NCI-H69 (cell line): ENCODE results near the gene KIF3B.
A peak's percentile ranks its signal among the peaks of the same experiment; 100 is the strongest.
"Not testable (repeated sequence)": the region's sequence is repeated elsewhere in the genome, so short reads cannot be mapped to it uniquely, and the experiment has no call there.

Experiments
- DNase-seq: peaks from one replicate; lab custom pipeline; 2025; lab: John Stamatoyannopoulos, UW

Gene KIF3B

DNA sequence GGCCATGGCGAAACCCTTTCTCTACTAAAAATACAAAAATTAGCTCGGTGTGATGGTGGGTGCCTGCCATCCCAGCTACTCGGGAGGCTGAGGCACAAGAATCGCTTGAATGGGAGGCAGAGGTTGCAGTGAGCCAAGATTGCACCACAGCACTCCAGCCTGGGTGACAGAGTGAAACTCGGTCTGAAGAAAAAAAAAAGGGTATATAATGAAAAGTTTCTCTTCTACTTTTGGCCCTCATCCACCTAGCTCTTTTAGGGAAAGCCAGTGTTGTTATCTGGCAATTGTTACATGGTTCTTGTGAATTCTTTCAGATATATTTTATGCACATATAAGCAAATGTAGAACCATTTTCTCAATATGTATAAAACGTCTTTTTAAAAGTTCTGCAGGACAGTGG is 19.0 kb downstream of the KIF3B start:
- DNase-seq: no peak

DNA sequence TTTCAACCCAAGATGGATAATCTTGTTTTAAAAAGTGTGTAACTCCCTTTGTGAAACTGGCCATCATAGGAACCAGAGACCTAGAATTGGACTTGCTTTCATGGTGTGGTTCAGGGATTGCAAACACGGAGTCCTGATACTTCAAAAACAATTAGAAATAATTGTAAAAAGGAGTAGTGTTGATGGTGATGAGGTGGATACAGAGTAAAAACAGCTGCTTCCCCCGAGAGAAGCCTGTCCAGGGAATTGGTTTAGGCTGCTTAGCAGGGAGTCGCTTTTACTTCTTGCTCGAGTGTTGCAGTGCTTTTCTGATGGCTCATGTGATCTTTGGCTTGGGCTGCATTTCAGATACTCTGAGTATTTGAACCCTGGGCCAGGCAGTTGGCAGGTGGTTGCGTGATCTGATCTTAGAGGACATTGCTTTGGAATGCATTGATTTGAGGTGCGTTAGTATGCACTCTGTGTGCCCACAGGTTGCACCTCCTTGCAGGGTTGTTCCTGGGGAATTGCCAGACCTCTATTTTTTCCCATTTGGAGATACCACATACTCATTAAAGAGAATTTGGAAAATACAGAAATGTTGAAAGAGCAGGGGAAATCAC is 19.5 kb downstream of the KIF3B start:
- no peak for DNase-seq

DNA sequence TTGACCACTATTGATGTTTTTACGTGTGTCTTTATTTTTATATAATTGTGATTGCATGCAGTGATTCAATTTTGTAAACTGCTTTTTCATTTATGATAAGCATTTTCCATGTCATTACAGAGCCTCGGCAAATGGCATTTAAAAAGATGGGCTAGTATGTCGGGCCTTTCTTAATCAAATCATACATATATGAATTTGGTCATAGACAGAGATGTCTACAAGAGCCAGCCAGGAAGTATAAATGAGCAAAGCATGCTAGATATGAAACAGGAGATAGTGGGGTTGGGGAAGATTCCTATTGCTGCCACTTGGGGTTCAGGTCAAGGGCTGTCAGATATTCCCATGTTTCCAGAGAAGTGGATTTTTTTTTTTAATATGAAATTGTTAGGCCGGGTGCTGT is 20.0 kb downstream of the KIF3B start:
- DNase-seq: no peak

- DNase-seq: no peak
These were observed 23.2 kb downstream of the KIF3B start for GRCh38 chr20:32300647-32301046.

DNA sequence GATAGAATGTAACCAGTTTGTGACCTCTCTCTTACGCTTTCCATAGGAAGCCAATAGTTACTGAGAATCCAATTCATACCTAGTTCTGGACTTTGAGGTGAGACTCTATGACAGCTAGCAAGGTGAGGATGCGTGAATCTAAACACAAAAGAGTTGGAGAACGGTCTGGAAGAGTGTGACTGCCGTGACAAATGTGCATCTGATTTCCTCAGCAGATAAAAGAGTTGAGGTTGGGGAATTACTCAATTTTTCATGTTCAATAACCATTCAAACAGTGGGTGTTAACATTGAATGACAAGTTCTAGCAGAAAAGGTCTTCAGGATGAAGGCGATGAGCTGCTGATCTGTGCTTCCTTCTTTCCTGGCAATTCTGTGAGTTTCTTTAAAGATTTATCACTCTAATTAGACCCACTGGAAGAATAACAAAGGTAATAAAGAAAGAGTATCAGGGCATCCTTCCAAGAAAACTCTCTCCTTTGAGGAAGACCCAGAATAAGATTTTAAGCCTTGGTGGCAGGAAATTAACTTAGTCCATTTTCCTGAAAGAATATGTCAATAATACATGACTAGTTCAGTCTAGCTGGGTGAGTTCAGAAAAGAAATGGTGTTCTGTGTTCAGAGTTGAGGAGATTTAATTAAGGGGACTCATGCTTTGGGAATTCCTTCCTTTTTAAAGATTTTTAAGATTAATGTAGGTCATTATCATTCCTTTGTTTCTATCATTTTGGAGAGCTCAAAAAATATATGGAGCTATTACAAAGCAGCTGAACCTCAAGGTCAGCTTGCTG is 24.5 kb downstream of the KIF3B start:
- no peak for DNase-seq

- no peak for DNase-seq
These were observed 25.0 kb downstream of the KIF3B start for GRCh38 chr20:32302507-32302872.

DNA sequence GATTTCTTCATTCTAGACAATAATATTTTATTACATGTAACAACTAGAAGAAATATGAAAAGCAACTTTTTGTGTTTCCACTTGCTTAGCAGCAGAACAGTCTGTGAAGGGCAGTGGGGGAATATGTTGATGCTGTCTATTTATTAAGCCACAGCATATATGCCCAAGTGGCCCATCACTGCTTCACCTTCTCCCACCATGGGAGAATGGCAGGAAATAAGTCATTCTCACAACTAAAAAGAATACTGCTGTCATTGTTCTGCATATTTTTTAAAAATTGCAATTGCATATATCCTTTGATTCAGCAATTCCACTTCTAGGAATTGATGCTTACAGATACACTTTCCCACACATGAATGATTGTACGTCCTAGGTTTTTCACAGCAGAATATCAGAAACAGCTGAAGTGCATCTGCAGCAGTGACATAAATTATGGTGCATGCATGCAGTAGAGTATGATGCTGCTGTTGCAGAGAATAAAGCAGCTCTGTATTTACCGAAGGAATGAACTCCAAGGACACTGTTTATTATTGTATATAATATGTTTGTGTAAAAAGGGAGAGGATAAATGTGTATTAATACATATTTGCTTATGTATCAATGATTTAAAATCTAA is 26.8 kb downstream of the KIF3B start:
- no peak for DNase-seq

DNA sequence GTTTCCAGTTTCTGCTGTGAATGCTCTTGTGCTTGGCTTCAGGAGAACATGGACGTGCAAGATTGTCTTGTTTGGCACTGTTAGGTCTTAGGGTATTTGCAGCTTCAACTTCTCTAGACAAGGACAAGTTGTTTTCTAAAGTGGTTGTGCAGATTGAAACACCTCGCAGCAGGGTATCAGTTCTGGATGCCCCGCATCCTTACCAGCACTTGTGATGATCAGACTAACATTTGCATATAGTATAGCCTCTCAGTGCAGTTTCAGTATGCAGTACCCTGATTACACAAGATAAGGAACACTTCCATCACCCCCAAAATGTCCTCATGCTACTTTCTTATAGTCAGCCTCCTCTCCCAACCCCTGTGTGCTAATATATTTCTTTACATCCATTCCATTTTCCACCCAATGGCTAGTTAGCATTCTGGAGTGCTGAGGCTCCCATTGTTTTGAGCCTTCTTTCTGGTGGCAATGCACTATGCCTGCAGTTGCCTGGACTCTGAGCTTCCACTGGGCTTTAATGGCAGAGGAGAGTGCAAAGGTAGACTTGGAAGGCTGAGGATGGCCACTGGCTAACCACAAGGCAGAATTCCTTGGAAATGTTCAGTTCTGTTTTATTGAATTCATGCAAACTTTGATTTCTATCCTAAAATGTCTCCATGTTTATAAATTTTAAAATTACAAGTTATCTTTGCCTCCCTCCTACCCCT is 35.4 kb downstream of the KIF3B start:
- DNase-seq: no peak

DNA sequence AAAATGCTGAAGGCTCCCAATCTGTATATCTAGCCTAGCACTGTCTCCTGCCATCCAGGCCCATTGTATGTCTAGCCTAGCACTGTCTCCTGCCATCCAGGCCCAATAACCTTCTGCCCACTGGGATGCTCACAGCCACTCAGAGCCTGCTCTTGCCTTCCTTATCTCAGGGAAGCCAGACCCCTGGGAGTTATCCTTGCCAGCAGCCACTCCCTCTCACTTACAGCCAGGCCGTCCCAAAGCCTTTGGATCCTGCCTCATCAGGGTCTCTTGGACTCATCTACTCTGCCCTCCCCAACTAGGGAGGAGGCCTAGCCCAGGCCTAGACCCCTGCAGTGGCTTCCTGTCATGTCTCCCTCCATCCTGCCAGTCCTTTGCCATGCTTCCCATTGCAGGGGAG is 37.3 kb downstream of the KIF3B start:
- DNase-seq: no peak

DNA sequence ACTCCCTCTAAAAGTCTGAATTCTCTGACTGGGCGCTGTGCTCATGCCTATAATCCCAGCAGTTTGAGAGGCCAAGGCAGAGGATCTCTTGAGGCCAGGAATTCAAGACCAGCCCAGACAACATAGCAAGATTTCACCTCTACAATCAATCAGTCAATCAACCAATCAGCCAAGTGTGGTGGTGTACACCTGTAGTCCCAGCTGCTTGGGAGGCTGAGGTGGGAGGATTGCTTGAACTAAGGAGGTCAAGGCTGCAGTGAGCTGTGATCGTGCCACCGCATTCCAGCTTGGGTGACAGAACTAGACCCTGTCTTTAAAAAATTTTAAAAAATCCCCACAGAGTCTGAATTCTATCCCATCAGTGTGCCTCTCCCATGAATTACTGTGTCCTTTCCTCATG is 37.9 kb downstream of the KIF3B start:
- no peak for DNase-seq

DNA sequence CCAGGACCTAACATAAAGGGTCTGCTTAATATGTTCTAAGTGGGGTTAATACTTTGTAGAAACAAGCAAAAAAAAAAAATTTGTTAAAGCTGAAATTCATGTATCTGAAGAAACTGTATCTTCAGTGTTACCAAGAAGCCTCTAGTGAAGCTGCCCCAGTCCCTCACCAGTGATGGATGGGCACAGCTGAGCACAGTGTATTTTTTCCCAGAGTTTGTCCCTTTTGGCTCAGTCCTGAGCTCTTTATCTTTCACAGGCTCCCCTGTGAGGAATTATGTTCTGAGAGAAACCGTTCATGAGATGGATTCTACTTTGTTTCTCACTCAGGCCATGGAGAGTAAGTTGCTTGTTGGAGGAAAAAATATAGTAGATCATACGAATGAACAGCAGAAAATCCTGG is 38.4 kb downstream of the KIF3B start:
- DNase-seq: no peak

DNA sequence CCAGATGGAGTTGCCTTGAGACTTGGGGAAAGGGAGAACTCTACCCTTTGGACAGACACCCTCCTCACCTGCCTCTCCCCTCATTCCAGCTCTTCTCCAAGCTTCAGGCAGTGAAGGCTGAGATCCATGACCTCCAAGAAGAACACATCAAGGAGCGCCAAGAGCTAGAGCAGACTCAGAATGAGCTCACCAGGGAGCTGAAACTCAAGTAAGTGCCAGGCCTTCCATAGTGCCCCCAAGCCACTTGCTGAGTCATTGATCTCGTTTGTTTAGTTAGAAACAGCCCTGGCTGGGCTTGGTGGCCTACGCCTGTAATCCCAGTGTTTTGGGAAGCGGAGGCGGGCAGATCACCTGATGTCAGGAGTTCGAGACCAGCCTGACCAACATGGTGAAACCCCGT is 39.2 kb downstream of the KIF3B start:
- DNase-seq: peak; percentile 21

DNA sequence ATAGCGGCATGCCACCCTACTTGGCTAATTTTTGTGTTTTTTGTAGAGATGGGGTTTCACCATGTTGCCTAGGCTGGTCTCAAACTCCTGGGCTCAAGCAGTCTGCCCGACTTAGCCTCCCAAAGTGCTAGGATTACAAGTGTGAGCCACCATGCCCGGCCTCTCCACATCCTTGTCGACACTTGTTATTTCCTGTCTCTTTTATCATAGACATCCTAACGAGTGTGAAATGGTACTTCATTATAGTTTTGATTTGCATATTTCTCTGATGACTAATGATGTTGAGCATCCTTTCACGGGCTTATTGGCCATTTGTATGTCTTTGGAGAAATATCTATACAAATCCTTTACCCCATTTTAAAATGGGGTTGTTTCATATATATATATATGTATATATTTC is 41.6 kb downstream of the KIF3B start:
- DNase-seq: no peak

DNA sequence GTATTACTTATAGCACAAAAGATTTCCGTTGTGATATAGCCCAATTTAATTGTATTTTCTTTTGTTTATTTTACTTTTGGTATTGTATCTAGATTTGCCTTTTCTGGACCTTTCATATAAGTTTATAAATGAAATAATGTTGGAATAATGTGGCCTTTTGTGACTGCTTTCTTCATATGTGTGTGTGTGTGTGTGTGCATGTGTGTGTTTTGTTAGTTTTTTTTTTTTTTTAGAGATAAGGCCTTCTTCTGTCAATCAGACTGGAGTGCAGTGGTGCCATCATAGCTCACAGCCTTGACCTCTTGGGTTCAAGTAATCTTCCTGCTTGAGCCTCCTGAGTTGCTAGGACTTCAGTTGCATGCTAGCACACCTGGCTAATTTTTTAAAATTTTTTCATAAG is 42.9 kb downstream of the KIF3B start:
- no peak for DNase-seq

- no peak for DNase-seq
These were observed 43.9 kb downstream of the KIF3B start for GRCh38 chr20:32321390-32321789.

DNA sequence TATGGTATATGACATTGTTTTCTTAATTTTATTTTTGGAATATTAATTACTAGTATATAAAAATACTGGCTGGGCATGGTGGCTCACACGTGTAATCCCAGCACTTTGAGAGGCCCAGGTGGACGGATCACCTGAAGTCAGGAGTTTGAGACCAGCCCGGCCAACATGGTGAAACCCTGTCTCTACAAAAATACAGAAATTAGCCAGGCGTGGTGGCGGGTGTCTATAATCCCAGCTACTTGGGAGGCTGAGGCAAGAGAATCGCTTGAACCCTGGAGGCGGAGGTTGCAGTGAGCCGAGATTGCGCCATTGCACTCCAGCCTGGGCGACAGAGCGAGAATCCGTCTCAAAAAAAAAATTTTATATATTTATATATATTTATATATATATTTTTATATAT is 44.8 kb downstream of the KIF3B start:
- not testable (repeated sequence) for DNase-seq

GRCh38 chr20:32323761-32324160 is 46.3 kb downstream of the KIF3B start:
- not testable (repeated sequence) for DNase-seq

- peak; percentile 95 for DNase-seq
These were observed 48.5 kb downstream of the KIF3B start for GRCh38 chr20:32325706-32326503.

DNA sequence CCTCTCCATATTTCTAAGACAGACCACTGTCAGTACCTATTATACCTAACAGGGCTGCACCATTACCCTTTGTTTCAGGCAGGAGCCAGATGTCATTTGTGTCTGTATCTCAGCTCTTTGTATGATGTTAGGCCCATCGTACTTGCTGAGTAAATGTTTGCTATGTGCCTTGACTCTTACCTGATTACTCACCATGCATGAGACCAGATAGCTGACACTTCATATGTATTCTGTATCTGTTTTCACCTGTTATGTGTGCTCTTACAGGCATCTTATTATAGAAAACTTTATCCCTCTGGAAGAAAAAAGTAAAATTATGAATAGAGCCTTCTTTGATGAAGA is 49.0 kb downstream of the KIF3B start:
- DNase-seq: peak; percentile 95

DNA sequence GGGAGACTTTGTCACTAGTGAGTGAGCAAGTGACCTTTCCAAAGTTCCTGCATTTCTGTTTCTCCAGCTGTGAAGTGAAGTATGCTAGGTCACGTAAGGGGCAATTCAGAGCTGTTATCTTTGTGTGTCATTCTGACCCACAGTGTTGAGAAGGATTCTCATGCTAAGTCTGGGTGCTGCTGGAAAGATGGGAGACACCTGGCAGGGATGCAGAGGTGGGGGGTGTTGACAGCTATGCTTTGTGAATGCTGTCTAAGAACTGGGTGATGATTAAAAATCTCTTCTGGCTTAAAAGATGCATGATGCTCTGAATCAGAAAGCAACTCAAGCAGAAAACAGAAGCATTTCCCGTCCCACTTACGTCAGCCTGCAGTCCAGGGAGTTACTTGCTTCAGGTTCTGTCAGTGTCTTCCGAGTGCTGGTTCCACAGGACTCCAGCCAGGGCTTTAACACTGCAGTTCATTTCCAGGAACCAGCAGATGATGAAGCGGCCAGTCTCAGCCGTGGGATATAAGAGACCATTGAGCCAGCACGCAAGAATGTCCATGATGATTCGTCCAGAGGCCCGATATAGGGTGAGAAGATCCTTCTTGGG is 49.7 kb downstream of the KIF3B start:
- DNase-seq: peak; percentile 27

- DNase-seq: no peak
These were observed 52.5 kb downstream of the KIF3B start for GRCh38 chr20:32329817-32330554.
